ENCODE measurements around the gene MMP13. TPM values are rescaled to one million over a fixed set of nuclear protein-coding genes. Genes with fewer than 3 reads are reported as not detected.

MMP13 gene
- total and polyA plus RNA-seq, 2 of the 4 experiments (the other 2 are of a cell fraction), result not detected

DNA sequence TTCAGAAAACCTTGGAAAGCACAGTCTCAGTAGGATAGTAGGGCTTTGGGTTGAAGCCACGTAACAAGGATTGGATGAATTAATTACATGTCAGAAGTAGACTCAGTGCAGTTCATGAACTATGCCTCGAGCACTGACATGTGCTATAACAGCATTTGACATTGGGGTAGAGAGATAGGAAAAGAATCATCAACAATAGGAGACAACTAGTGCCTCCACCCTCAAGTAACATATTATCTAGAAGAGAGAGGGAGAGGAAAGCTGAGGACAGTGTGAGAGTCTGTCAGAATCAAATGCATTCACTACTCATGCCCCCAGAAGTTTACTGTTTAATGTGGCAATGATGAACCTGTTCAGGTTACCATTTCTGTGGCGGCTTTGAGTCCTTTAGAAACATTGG is 26.4 kb downstream of the MMP13 start:
- CTCF ChIA-PET, result interaction anchor here (0.7 to 1.2 kb wide), 2 partner anchors 12 to 14 kb away, joined by 3 read pairs; no protein-coding TSS in a partner anchor
- Histone ChIP-seq H2AK9ac (replicated peaks; ENCODE audit: low read depth, low read length, poor library complexity) (no peak overlapping the region), H3K18ac (ENCODE audit: low read depth, low read length) (no peak overlapping the region)

More for the DNA sequence above, 26.4 kb downstream of the MMP13 start:
- Histone ChIP-seq H2BK5ac (ENCODE audit: low read depth, low read length, poor library complexity, severe bottlenecking) (no peak overlapping the region), H4K5ac (ENCODE audit: low read depth, low read length) (no peak overlapping the region), H4K8ac (ENCODE audit: low read depth in 2 of 2, low read length in 2 of 2) (no peak overlapping the region), H3K4ac (ENCODE audit: low read depth, low read length) (no peak overlapping the region), H3K4me1 (ENCODE audit: control insufficient read depth, insufficient read depth, low read length) (no peaks in the 10 kb centered on the region), H3K4me3 (ENCODE audit: insufficient read depth, low read depth, low read length) (no peak overlapping the region), H3K9ac (ENCODE audit: low read depth, low read length) (no peak overlapping the region), H3K9me3 (ENCODE audit: control insufficient read depth, insufficient read depth, low read length) (no peaks in the 10 kb centered on the region), H3K27me3 (ENCODE audit: control insufficient read depth, insufficient read depth, low read length) (peaks cover 31% of the 10 kb centered on the region), H3K23ac (ENCODE audit: low read depth, low read length) (no peak overlapping the region), H3K14ac (replicated peaks; ENCODE audit: low read depth, low read length) (no peak overlapping the region), H3K56ac (ENCODE audit: extremely low read depth, insufficient read depth, low read length) (no peak overlapping the region), H4K20me1 (ENCODE audit: insufficient read depth, low read length) (no peaks in the 10 kb centered on the region), H3K36me3 (ENCODE audit: control insufficient read depth, insufficient read depth, low read length) (no peaks in the 10 kb centered on the region), H3K27ac (ENCODE audit: insufficient read depth, low read length) (no peak overlapping the region), H2AFZ (replicated peaks; ENCODE audit: low read length, poor library complexity) (no peak overlapping the region), H2BK20ac (ENCODE audit: low read depth, low read length) (no peak overlapping the region), H3K4me2 (ENCODE audit: low read depth, low read length) (no peak overlapping the region), H3K9me1 (ENCODE audit: insufficient read depth, low read length) (no peaks in the 10 kb centered on the region), H2BK15ac (ENCODE audit: low read depth, low read length) (no peak overlapping the region), H2AK5ac (ENCODE audit: low read depth, low read length) (no peak overlapping the region), H4K91ac (ENCODE audit: insufficient read depth, low read depth, low read length) (no peak overlapping the region), H3K79me1 (ENCODE audit: low read depth in 1 of 2, low read length in 2 of 2) (no peaks in the 10 kb centered on the region), H2BK120ac (ENCODE audit: low read depth, low read length) (no peak overlapping the region)
- POLR2A ChIA-PET (ENCODE audit: unreplicated experiment), result no interaction called here
- ATAC-seq (ENCODE audit: low read depth) (no peak), DNase-seq (no peak)
- dilution Hi-C loops (cut with HindIII; ENCODE audit: low sequenced_read_pairs, unreplicated experiment) (no loop called here), in situ Hi-C loops (cut with MboI; ENCODE audit: low sequenced_read_pairs) (no loop called here), intact Hi-C loops (cut with micrococcal nuclease) (no loop called here)
- no TSS peak for BruUV-seq (replicated peaks)
- no CpG with 5 or more reads among the region's 3 CpGs for WGBS, 2 experiments (ENCODE audit: extremely low coverage in 2 of 2, insufficient read length in 1 of 2)
- TF ChIP-seq, protein P1, sequence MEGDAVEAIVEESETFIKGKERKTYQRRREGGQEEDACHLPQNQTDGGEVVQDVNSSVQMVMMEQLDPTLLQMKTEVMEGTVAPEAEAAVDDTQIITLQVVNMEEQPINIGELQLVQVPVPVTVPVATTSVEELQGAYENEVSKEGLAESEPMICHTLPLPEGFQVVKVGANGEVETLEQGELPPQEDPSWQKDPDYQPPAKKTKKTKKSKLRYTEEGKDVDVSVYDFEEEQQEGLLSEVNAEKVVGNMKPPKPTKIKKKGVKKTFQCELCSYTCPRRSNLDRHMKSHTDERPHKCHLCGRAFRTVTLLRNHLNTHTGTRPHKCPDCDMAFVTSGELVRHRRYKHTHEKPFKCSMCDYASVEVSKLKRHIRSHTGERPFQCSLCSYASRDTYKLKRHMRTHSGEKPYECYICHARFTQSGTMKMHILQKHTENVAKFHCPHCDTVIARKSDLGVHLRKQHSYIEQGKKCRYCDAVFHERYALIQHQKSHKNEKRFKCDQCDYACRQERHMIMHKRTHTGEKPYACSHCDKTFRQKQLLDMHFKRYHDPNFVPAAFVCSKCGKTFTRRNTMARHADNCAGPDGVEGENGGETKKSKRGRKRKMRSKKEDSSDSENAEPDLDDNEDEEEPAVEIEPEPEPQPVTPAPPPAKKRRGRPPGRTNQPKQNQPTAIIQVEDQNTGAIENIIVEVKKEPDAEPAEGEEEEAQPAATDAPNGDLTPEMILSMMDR (conservative IDR thresholded peaks at IDR 0.05; ENCODE audit: low read depth, low read length), result no peak
- TF ChIP-seq CEBPB (IDR thresholded peaks at IDR 0.05; ENCODE audit: low read depth, low read length) (no peak), FOS (IDR thresholded peaks at IDR 0.05; ENCODE audit: low read depth, low read length) (no peak), RCOR1 (IDR thresholded peaks at IDR 0.05; ENCODE audit: insufficient replicate concordance, low read length) (no peak), MAFK (IDR thresholded peaks at IDR 0.05; ENCODE audit: low read depth, low read length) (no peak)
- TF ChIP-seq, protein P2, sequence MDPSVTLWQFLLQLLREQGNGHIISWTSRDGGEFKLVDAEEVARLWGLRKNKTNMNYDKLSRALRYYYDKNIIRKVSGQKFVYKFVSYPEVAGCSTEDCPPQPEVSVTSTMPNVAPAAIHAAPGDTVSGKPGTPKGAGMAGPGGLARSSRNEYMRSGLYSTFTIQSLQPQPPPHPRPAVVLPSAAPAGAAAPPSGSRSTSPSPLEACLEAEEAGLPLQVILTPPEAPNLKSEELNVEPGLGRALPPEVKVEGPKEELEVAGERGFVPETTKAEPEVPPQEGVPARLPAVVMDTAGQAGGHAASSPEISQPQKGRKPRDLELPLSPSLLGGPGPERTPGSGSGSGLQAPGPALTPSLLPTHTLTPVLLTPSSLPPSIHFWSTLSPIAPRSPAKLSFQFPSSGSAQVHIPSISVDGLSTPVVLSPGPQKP (IDR thresholded peaks at IDR 0.05; ENCODE audit: borderline replicate concordance, low read depth, low read length), result no peak
